Mucosa of rectum (tissue), 2 donors: ENCODE measurements around the gene LPP.

Experiments used
- H3K27ac ChIP-seq, 2 donors: one replicate each; pipeline ENCODE4 v1.7.0; 2013; ENCODE audit warnings: inconsistent platforms in 2 of 2, low read depth in 2 of 2, low read length in 2 of 2
- H3K27me3 ChIP-seq, 2 donors: one replicate each; pipeline ENCODE4 v1.7.0; 2013; ENCODE audit warnings: low read length in 2 of 2; ENCODE audit not compliant: control insufficient read depth in 2 of 2, insufficient read depth in 2 of 2
- H3K36me3 ChIP-seq, 2 donors: one replicate each; pipeline ENCODE4 v1.7.0; 2013; ENCODE audit warnings: low read length in 2 of 2; ENCODE audit not compliant: control insufficient read depth in 2 of 2, insufficient read depth in 2 of 2
- H3K4me1 ChIP-seq, 2 donors: one replicate each; pipeline ENCODE4 v1.7.0; 2013; ENCODE audit warnings: low read length in 2 of 2, mild to moderate bottlenecking in 1 of 2; ENCODE audit not compliant: control insufficient read depth in 2 of 2, insufficient read depth in 2 of 2
- H3K4me3 ChIP-seq, 2 donors: one replicate each; pipeline ENCODE4 v1.7.0; 2013; ENCODE audit warnings: low read length in 2 of 2
- H3K9ac ChIP-seq, 2 donors: one replicate each; pipeline ENCODE4 v1.7.0; 2013; ENCODE audit warnings: low read length in 2 of 2, low read depth in 1 of 2, mild to moderate bottlenecking in 1 of 2
- H3K9me3 ChIP-seq, 2 donors: one replicate each; pipeline ENCODE4 v1.7.0; 2013; ENCODE audit warnings: low read length in 2 of 2; ENCODE audit not compliant: control insufficient read depth in 2 of 2
- donor health status: healthy.
- donor health status: Normal muscosa, but diverticular disease.

The LPP gene

DNA sequence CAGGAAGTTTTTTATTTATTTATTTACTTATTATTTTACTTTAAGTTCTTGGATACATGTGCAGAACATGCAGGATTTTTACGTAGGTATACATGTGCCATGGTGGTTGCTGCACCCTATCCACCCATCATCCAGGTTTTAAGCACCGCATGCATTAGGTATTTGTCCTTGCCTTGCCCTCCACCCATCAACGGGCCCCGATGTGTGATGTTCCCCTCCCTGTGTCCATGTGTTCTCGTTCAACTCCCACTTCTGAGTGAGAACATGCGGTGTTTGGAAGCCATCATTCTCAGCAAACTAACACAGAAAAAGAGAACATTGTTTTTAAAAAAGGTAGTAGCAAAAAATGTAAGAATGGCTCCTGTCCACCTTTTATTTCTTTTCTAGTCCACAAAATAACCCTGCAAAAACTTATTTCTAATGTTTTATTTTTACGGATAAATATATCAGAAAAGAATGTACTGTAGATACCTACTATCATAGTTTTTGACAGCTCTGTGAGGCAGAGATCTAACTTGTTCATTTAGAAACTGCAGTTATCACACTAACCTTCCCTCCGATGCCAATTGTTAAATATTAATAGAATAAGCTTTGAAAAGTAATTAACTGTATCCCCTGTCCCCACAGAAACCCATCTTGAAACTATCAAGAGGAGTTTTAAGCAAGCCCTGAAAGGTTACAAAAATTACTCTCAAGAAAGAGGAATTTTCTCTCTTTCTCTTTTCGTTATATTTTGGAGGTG, 189.2 kb downstream of the LPP start:
- peaks cover 0 to 7% of the 10 kb centered on the region in 2 donors for H3K36me3 ChIP-seq
- no peak overlapping the region for H3K9ac ChIP-seq
- no peaks in the 10 kb centered on the region for H3K4me1 ChIP-seq
- H3K4me3 ChIP-seq = no peak overlapping the region
- H3K27ac ChIP-seq = no peak overlapping the region
- no peaks in the 10 kb centered on the region for H3K9me3 ChIP-seq
- no peaks in the 10 kb centered on the region for H3K27me3 ChIP-seq

DNA sequence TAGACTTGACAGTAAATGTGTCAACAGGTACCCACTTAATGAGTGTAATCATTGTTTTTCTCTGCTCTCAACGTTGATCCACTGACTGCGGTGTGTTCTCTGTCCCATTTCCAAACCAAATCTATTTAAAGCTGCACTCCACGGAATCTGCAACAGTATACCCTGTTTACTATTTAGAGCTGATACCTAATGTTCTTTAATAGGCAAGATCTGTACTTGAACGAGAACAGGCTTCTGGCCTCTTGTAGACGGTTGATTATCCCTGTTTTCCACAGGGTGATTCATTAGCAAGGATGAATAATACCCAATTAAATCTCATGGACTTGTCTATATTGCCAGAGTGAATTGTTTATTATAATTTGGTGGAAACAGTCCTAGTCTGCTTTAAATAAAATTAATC, 189.9 kb downstream of the LPP start:
- H3K27ac ChIP-seq = no peak overlapping the region
- H3K4me3 ChIP-seq = no peak overlapping the region
- H3K9ac ChIP-seq = no peak overlapping the region
- H3K27me3 ChIP-seq = no peaks in the 10 kb centered on the region
- H3K4me1 ChIP-seq = no peaks in the 10 kb centered on the region
- peaks cover 0 to 7% of the 10 kb centered on the region in 2 donors for H3K36me3 ChIP-seq
- H3K9me3 ChIP-seq = no peaks in the 10 kb centered on the region

DNA sequence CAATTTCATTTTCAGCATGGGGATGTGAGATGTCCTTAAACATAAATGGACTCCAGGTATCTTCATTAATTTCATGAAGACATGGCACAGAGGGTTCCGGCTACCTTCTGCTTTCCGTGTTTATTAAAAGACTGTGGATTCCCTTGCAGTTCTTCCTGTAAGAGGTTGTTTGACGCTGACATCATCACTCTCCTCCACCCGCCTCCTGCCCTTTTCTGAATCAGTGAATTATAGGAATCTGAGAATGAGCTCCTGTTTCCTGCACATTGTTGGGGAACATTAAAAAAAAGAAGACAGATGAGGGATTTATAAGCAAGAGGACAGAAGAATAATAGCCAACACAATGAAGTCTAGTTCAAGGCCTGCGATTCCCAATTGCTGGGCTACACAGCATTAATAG, 191.3 kb downstream of the LPP start:
- Histone ChIP-seq H3K27ac (peak overlapping the region in 1 of 2 donors; percentile 11), H3K4me1 (no peaks in the 10 kb centered on the region), H3K36me3 (peaks cover 0 to 7% of the 10 kb centered on the region in 2 donors)

DNA sequence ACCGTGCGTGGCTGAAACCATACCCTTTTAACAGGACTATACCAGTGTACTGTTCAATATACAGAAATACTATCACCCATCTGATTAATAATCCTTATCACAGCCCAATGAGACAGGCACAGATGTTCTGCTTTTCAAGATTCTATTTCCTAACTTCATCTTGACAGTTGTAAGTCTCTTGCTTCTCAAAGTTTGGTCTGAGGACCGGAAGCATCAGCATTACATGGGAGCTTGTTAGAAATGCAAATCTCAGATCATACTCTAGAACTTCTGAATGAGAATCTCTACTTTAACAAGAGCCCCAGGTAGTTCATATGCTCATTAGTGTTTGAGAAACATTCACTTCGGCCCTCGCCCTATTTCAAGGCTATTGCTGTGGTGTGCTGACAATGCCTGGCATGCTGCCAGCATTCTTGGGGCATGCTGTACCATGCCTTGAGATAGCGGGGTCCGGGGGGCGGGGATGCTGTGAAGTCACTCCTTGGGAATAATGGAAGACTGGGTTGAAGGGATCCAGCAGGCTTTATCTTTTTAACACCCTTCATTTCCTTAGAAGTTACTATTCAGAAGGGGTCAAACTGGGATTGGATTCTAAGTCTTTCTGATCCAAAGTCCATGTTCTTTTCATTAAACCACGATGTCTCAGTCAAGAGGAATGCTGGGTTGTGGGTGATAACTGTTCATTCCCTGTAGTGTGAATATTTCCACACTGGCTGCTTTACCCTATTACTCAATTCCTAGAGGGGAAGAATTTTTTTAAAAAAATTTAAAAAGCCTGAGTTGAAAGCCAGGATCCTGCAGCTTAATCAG, 194.7 kb downstream of the LPP start:
- peaks cover 3 to 7% of the 10 kb centered on the region in 2 donors for H3K36me3 ChIP-seq
- H3K4me3 ChIP-seq = no peak overlapping the region
- no peaks in the 10 kb centered on the region for H3K9me3 ChIP-seq
- H3K27me3 ChIP-seq = no peaks in the 10 kb centered on the region
- H3K9ac ChIP-seq = no peak overlapping the region
- no peaks in the 10 kb centered on the region for H3K4me1 ChIP-seq
- no peak overlapping the region for H3K27ac ChIP-seq

More for the DNA sequence above, 191.3 kb downstream of the LPP start:
- Histone ChIP-seq H3K9me3 (no peaks in the 10 kb centered on the region), H3K27me3 (no peaks in the 10 kb centered on the region), H3K9ac (no peak overlapping the region), H3K4me3 (no peak overlapping the region)

DNA sequence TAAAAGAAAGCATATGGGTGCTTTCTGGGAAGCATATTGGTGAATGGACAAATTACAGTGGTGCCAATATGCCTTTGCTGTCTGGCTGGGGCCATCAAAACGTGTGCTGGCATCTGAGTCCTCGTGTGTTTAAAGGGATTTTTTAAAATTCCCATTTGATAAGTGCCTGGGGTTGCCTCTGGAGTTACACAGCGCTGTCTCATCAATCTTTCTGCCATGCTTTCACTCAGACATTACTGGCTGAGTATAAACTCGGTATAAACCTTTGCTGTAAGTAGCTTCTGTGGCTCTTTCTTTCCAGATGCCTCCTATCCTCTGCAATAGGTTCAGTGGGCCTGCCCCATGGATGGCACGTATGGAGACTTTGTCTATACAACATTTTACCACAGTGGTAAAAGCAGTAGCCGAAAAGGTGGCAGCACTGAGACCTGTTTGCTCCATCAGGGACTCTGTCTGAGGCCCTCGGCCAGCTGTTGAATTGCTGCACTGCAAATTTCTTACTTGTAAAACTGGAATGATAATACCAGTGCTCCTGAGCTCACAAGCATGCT, 195.5 kb downstream of the LPP start:
- Histone ChIP-seq H3K27me3 (no peaks in the 10 kb centered on the region), H3K36me3 (peaks cover 3 to 7% of the 10 kb centered on the region in 2 donors), H3K9me3 (no peaks in the 10 kb centered on the region), H3K4me3 (no peak overlapping the region), H3K9ac (no peak overlapping the region), H3K4me1 (no peaks in the 10 kb centered on the region), H3K27ac (no peak overlapping the region)

DNA sequence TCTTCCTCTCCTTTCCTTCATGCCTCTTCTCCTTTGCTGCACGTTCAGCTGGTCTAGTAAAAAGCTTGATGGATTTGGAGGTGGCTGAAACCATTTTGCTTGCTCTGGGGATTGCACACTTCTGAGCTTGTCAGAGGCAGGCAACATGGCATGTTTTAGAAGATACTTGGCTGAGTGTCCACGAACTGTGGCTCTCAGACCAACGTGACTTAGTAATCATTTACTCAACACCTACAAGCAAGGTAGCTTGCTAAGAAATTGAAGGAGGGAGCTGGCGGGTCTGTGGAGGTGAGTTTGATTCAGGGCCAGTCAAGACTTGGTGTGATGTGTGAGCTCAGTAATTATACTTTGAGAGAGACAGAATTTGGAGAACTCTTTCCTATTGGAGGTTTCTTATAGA, 196.0 kb downstream of the LPP start:
- Histone ChIP-seq H3K36me3 (peaks cover 3 to 7% of the 10 kb centered on the region in 2 donors), H3K4me1 (no peaks in the 10 kb centered on the region), H3K4me3 (no peak overlapping the region), H3K9me3 (no peaks in the 10 kb centered on the region), H3K27me3 (no peaks in the 10 kb centered on the region), H3K9ac (no peak overlapping the region), H3K27ac (no peak overlapping the region)

DNA sequence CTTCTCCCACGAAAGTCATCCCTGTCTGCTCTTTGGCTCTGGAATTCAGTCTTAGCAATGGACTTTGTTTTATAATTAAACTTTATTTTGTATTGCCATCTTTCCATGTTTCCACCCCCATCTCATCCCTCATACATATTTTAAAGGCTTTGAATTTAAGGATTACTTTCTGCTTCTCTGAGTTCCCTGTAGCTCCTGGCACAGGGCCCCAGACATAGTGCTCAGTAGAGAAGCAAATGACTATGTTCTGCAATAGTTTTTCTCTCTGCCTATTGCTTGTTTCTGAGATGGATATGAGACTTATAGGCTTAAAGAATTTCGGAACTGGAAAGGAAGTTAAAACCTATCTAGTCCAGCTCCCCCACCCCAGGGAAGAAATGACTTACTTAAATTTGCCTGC, 197.0 kb downstream of the LPP start:
- Histone ChIP-seq H3K36me3 (peaks cover 3 to 7% of the 10 kb centered on the region in 2 donors), H3K27ac (no peak overlapping the region), H3K9me3 (no peaks in the 10 kb centered on the region), H3K4me1 (no peaks in the 10 kb centered on the region), H3K27me3 (no peaks in the 10 kb centered on the region), H3K4me3 (no peak overlapping the region), H3K9ac (no peak overlapping the region)

DNA sequence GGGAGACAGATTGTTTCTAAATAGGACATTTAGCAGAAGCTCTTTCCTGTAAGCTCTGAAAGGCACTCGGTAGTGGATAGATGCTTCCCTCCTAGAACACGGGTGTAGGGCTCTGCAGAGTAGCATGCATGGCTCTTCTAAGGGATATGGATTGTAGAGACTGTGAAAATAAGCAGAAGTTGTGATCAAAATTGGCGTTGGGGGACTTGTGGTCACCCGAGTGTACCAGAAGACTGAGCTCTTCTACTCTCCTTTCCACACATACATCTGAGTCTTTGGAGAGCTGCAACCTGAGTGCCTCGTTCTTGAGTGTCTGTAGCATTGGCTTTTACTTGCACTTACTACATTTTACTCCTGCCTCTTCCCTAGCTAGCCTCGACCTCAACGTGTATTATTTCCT, 197.7 kb downstream of the LPP start:
- H3K9ac ChIP-seq = no peak overlapping the region
- peaks cover 3 to 7% of the 10 kb centered on the region in 2 donors for H3K36me3 ChIP-seq
- no peaks in the 10 kb centered on the region for H3K9me3 ChIP-seq
- H3K27me3 ChIP-seq = no peaks in the 10 kb centered on the region
- no peak overlapping the region for H3K4me3 ChIP-seq
- no peaks in the 10 kb centered on the region for H3K4me1 ChIP-seq
- no peak overlapping the region for H3K27ac ChIP-seq

DNA sequence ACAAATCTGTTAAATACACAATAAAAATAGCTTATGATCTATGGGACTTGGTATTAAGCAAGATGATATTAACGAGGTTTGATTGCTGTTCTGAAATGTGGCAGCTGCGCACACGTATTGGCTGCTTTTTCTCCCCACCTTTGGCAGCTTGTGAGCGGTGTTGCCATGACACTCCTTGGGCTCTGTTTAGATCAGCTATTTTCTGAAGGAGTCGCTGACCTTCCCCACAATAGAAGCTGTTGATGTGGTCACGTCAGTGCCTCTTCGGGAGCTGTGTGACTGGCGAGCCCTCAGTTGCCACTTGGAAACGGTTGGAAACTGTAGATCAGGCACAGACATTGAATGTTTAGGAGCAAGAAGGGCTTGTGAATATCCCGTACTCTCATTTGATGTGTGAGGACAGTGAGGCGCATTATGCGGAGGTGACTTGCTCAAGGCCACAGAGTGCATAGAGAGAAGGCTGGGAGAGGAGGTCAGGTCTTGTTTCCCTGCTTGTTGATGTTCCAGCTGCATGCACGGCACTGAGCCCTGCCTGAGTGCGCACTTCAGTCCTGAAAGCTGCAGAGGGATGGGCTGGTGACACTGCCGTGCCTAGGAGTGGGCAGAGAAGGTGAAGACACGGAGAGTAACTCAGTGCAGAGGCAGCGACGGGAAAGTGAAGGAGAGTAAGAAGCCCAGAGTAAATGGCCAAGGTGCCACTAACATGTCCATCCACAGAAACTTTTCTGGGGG, 198.4 kb downstream of the LPP start:
- Histone ChIP-seq H3K27me3 (no peaks in the 10 kb centered on the region), H3K36me3 (peaks cover 3 to 7% of the 10 kb centered on the region in 2 donors), H3K9me3 (no peaks in the 10 kb centered on the region), H3K27ac (no peak overlapping the region), H3K9ac (no peak overlapping the region), H3K4me1 (no peaks in the 10 kb centered on the region), H3K4me3 (no peak overlapping the region)

DNA sequence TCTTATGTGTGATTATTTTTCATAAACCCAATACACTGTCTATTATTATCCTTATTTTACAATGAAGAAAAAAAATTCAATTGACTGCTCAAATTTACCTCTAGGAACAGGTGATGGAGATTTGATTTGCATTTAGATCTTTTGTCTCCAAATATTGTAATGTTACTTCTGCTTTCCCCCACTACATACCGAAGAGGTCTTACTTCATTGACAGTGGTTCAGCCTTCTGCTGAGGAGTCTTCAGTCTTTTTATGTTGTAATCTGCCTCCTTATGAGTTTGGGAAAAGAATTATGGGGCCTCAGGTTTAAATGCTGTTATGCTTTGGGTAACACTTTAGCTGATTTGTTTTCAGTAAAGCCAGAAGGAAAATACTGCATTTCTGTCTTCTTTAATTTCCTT, 199.5 kb downstream of the LPP start:
- Histone ChIP-seq H3K4me3 (no peak overlapping the region), H3K27me3 (no peaks in the 10 kb centered on the region), H3K9me3 (no peaks in the 10 kb centered on the region), H3K4me1 (no peaks in the 10 kb centered on the region), H3K27ac (no peak overlapping the region), H3K9ac (no peak overlapping the region), H3K36me3 (peaks cover 2 to 3% of the 10 kb centered on the region in 2 donors)
